Astrocyte of the hippocampus (primary cell): ENCODE data around the gene NUDT3.

Experiments
- DNase-seq: peaks from one replicate; pipeline ENCODE4 v3.0.0; 2011; ENCODE audit warnings: low read depth, low spot score

Gene NUDT3

DNA sequence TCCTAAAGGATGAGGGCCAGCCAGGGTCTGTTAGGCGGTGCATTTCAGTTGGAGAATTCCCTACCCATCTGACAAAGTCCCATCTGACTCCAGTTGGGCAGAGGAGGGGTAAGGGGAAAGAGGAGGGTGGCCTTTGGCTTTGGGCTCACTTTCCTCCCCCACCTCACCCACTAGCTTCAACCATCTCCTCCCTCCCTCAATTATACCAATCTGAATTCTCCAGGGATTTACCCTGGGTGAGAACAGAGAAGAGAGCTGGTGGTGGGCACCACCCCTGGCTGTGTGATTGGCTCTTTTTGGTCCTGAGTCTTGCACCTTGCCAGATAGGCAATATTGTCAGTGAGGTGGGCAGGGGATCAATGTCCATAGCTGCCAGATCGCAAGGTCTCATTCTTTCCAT is 152.6 kb downstream of the NUDT3 start:
- no peak for DNase-seq

DNA sequence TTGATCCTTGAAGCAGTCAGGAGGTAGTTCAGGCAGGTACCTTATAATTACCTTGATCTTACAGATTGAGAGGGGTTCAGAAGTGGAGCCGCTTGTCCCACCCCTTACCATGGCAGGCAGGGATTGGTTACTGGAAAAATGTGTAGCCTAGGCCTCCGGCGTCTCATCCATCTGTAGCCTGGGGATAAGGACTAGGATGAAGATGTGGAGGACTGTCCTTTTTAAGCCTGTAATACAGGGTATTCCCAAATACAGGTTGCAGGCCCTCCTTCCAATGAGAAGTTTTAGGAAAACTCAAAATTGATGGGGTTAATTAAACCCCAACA is 153.0 kb downstream of the NUDT3 start:
- no peak for DNase-seq

DNA sequence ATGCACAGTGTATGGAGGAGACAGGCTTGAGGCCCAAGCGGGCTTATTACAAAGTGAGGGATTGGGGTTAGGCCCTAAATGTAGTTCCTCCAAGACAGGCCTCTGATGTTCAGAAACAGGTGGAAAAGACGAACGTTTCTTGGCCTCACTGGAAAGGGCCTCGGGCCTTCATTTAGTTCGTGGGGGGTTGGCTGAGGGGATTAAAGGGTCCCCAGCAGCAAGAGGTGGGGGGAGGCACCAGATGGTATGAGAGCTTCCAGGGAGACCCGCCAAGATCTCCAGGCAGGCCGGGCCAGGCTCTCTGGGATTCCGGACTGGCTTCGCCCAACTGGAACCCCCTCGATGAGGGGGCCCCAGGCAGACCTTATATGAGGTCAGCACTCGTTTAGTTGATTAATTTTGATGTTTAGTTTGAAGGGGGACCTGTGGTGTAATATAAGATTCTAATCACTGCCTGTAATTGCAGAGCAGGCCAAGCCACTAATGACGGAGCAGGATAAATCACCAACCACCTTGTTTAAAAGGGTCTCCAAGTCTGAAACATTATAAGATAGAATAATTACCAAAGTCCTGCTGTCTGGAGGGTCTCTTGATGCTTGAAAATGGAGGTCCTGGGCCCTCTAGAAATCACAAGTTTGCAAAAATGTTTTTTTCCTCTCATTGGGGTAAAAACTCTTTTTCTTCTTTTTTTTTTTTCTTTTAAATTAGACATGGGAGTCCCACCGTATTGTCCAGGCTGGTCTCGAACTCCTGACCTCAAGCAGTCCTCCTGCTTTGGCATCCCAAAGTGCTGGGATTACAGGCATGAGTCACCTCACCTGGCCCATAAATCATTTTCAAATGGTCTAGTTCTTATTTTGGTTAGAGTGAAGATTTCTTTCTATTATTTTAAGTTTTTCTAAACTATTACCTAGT is 153.6 kb downstream of the NUDT3 start:
- DNase-seq = no peak

DNA sequence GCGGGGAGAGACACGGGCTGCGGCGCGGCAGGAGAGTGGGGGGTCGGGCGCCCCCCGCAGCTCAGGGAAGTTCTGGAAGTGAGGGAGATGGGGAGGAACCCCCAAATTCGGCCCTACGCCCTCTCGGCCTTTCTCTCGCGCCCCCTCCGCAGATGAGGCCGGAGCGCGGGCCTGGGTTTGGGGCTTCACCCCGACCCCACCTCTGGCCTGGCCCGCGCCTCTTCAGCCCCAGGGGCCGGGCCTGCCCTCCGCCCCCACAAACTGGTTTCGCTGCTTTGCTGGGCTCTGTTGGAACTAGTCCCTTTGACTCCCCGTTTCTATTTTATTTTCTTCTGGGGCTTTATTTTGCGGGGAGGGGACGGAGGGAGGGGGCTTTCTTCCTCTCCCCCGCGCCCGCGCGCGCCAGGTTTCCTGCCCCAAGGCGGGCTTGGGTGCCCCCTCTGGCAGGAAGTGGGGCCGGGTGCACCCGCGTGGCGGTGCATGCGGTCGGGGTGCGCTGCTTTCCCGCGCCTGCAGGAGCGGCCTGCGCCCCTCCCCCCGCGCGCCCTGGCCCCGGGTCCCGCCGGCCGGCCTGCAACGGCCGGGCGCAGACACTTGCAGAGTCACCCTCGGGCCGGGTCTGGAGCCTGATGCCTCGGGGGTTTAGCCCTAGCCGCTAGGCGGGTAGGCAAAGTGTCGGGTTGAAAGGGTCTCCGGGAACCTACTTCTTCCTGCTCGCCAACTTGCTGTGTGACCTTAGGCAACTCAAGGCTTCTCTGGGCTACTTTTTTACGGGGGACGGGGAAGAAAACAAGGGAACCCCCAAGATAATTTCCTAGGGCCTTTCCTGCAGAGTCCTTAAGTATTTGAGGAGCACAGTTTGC is 154.5 kb downstream of the NUDT3 start:
- DNase-seq = peak; percentile 67

DNA sequence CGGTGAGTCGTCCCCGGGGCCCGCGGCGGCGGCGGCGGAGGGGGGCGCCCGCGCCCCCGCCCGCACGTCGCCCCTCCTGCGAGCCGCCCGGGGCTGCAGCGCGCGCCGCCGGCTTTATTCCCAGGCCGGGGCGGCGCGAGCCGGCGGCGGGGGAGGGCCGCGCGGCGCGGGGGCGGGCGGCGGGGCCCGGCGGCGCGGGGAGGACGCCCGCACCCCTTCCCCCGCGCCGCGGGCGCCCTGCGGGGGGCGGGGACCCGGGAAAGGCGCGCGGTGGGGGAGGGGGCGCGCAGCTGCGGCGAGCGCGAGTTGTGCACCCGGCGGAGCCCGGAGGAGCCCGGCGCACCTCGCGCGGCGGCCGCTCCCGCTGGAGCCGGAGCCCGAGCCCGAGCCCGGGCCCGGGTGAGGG is 155.2 kb downstream of the NUDT3 start:
- DNase-seq = peak; percentile 57

DNA sequence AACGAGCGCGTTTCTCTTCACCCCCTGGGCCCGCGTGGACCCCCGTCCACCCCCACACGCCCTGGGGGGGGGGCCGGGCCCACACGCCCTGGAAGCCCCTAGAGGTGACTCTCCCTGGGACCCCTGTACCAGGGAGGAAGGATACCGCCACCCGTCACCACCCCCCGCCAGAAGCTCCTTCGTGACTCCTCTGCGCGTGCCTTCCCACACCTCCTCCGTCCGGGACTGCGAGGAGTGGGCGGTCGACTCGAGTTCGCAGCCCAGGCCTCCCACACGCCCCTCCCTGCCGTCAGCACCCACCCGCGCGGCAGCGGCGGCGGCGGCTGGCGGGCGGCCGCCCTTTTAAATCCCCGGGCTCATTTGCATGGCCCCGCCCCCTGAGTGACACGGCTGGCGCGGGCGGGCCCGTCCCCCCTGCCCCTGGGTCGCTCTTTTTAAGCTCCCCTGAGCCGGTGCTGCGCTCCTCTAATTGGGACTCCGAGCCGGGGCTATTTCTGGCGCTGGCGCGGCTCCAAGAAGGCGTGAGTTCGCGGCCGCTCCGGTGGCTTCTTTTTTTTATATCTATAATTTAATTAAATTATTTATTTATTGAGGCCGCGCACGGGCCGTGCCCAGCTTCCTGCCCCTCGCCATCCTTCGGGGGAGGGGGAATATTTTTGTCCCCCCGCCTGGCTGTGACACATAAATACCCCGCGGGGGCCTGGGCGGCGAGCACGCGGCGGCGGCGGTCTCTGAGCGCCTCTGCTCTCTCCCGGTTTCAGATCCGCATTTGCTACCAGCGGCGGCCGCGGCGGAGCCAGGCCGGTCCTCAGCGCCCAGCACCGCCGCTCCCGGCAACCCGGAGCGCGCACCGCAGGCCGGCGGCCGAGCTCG is 155.8 kb downstream of the NUDT3 start, which contains the start of gene HMGA1:
TSS of gene HMGA1 (plus strand) at position 431 of the 873 bp plus-strand sequence. CDS start 3,908 bp downstream, outside the sequence.
- DNase-seq = peak; percentile 93

DNA sequence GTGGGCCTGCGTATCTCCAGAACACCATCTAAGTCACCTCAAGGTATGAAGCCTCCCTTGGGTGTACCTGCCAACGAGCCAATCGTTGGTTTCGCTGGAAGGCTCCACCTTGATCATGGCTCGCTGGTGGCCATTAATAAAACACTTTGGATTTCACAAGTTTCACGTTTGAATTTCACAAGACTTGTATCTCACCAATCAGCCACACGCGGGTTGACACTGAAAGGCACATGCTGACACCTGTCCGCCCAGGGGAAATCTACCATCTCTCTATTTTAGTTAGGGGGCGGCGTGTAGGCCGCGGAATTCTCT is 156.4 kb downstream of the NUDT3 start:
- no peak for DNase-seq

DNA sequence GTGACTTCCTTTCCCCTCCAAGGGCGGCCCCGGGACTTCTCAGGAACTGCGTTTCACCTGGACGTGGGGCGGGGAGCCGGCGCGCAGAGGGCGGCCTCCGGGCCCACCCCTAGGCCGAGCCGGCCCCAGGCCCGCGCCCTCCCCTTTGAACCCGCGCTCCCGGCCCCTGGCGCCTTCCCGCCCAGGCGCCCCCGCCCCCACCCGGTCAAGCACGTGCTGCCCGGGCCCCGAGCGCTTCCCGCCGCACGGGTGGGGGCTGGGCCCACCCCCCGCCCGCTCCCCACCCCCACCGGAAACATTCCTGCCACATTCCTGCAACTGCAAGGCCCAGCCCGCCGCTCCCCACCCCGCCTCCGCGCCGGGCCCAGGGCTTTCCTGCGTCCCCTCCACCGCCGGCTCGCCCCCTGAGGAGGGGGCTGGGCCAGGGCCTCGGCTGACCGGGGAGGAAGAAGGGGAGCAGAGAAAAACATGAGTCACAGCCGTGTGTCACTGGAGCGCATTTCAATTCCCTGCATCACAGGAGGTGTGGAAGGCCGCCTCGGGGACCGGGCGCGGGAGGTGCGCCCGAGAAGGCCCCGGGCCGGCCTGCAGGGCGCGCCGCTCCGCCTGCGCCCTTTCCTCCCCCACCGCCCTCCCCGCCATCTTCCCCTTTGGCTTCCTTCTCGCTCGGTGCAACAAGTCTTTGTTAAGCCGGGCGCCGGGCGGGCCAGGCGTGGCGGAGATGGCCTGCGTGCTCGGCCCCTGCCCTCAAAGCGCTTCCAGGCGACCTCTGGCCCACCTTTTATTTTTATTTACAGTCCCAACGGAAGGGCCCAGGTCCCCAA is 156.9 kb downstream of the NUDT3 start:
- DNase-seq = peak; percentile 87

DNA sequence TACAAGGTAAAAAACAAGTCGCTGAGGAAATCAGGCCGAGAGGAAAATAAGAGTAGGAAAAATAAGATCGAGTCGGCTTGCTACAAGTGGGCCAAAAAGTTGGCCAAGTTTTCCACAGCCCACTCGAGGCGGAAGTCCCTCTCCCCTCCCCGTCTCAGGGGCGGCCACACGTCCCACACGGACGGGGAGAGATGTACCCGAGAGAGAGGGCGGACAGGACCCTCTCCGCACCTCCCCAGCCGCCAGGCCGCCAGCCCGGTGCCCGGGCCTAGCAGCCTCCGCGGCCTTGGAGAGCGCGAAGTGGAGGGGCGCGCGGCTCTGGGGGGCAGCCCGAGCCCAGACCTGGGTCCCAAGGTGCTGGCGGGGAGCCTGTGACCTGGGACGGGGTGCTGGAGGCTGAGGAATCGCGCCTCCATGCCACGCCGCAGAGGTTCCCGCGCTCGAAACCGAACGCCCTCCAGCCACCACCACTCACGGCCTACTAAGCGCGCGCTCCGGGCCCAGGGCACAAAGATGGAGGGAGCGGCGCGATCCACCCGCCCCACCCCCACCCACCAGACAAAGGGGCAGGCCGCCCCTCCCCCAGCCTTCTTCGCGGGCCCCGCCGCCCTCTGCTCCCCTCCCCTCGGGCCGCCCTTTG is 157.7 kb downstream of the NUDT3 start:
- no peak for DNase-seq

DNA sequence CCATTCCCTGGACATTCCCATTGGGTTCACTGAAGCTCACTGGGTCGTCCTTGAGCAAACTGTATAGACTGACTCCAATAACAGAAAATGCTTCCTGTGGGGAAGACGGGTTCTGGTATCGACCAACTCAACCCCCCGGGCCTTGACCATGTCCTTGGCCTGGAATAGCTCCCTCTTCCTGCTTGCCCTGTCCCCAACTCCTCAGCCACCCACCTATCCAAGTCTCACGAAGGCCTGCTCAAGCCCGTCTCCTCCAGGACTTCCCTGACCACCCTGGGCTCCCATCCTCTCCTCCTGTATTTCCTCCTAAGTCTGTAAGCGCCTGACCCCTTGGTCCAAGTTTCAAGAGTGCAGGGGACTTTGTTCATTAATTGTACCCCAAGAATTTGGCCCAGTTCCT is 158.6 kb downstream of the NUDT3 start:
- no peak for DNase-seq

DNA sequence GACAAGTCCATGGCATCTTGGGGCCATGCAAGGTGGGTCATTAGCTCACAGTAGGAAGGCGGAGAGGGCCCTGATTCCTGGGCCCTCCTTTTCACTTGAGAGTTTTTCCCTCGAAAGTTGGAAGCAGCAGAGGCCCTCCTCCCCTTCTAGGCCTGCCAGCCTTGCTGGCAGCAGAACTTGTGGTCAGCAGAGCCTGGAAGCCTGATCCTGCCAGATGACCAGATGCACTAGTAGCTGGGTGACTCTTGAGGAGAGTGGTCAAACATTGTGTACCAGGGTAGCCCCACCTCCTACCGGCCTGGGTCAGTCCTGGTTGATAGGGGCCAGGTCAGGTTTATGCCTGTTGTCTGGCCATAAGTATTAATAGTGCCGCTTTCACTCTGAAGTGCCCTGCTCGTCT is 159.6 kb downstream of the NUDT3 start:
- DNase-seq = peak; percentile 63

DNA sequence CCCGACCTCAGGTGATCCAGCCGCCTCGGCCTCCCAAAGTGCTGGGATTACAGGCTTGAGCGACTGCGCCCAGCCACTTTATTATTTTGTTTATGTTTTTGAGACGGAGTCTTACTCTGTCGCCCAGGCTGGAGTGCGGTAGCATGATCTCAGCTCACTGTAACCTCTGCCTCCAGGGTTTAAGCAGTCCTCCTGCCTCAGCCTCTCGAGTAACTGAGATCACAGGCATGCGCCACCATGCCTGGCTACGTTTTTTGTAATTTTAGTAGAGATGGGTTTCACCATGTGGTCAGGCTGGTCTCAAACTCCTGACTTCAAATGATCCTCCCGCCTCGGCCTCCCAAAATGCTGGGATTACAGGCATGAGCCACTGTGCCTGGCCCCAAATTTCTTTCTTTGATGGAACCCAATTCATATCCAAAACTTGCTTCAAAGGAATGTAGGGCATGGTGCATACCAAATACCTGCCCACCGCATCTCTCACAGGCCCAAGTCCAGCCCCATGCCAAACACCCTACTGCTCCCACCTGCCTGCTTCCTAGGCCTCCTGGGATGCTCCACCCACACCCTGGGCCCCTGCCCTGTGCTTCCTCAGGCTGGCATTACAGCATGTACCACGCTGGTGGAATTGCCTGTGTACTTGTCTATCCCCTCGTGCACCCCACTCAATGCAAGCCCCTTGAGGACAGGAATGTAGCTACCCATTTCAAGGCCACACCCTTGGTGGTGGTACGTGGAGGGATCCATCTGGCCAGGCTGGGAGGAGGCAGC is 160.7 kb downstream of the NUDT3 start:
- no peak for DNase-seq

DNA sequence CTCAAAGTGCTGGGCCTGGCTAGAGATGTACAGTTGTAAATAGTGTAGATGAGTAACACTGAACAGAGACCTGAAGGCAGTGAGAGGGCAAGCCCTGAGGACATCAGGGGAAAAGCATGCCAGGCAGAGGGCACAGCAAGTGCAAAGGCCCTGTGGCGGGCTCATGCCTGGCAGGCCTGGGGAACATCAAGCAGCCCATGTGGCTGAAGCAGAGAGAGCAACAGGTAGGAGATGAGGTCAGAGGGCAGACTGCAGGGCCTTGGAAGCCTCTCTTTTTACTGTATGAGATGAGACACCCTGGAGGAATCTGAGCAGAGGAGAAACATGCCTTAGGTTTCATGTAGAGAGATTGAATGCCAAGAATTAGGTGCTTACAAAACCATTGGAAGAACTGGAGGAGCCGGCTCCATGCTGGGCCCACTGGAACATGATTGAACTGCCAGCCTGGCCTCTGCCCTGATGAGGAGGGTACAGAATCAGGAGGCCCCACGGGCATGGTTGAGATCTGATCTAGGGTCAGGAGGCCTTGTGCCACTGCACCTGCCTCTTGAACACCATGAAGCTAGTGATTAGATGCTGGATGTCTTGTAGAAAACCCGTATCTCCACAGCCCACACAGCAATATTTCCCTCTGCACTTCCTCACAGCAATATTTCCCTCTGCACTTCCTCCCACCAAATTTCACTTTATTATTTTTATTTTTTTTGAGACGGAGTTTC is 161.7 kb downstream of the NUDT3 start:
- DNase-seq = no peak

DNA sequence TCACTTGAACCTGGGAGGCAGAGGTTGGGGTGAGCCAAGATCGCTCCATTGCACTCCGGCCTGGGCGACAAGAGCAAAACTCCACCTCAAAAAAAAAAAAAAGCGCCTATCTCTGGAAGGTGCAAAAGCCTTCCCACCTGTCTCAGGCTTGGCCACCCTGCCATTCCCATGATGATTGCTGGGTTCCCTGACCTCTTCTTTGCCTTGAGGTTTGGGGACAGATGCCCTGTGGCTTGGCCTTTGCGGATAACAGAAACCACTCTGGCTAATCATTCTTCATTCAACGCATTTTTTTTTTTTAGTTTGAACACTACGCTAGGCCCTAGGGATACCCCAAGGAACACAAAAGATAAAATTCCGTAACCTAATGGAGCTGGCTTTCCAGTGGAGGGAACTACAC is 162.6 kb downstream of the NUDT3 start:
- no peak for DNase-seq
